GM20000 (cell line): ENCODE data around the gene NES.
A peak's percentile ranks its signal among the peaks of the same experiment; 100 is the strongest.

Experiments used
- DNase-seq: peaks from one replicate; pipeline ENCODE4 v3.0.0; 2012; ENCODE audit warnings: low spot score
- CTCF ChIP-seq: IDR thresholded peaks from 2 replicates; pipeline ENCODE4 v1.5.1; 2012; ENCODE audit warnings: mild to moderate bottlenecking, control low read depth; ENCODE audit errors: extremely low read depth, missing control alignments

Gene NES

GRCh38 chr1:156689953-156690674, 12.9 kb upstream of the NES start:
- DNase-seq: no peak
- no peak for TF ChIP-seq CTCF

GRCh38 chr1:156689035-156689952, 12.1 kb upstream of the NES start:
- peak; percentile 84 for DNase-seq
- peak; percentile 64 for TF ChIP-seq CTCF

GRCh38 chr1:156684227-156684782, 7.1 kb upstream of the NES start:
- peak; percentile 9 for TF ChIP-seq CTCF
- DNase-seq: no peak

GRCh38 chr1:156682166-156682890, 5.1 kb upstream of the NES start:
- DNase-seq: no peak
- TF ChIP-seq CTCF: no peak

GRCh38 chr1:156681196-156681960, 4.2 kb upstream of the NES start:
- DNase-seq: no peak
- TF ChIP-seq CTCF: no peak

- no peak for DNase-seq
- TF ChIP-seq CTCF: no peak
These were observed 2.8 kb upstream of the NES start for GRCh38 chr1:156680056-156680455.
